GM18907 (cell line): ENCODE data around the gene TRABD2B.

Experiments used
- ATAC-seq: cut with Tn5 transposase; IDR thresholded peaks from one replicate; pipeline ENCODE4 v1.9.1; 2021; ENCODE audit warnings: mild to moderate bottlenecking, moderate library complexity; ENCODE audit not compliant: unreplicated experiment

The TRABD2B gene

GRCh38 chr1:47993881-47994625 is 3.1 kb downstream of the TRABD2B start:
- ATAC-seq, result no peak

GRCh38 chr1:47993416-47993740 is 3.8 kb downstream of the TRABD2B start:
- no peak for ATAC-seq

- ATAC-seq, result no peak
Observed at GRCh38 chr1:47992720-47993415, 4.3 kb downstream of the TRABD2B start.

- ATAC-seq, result no peak
Observed at GRCh38 chr1:47991673-47992072, 5.5 kb downstream of the TRABD2B start.

- ATAC-seq, result no peak
Observed at GRCh38 chr1:47991187-47991586, 6.0 kb downstream of the TRABD2B start.

GRCh38 chr1:47990286-47990685 is 6.9 kb downstream of the TRABD2B start:
- ATAC-seq, result no peak

- ATAC-seq, result no peak
Observed at GRCh38 chr1:47987601-47988000, 9.6 kb downstream of the TRABD2B start.

- no peak for ATAC-seq
Observed at GRCh38 chr1:47986761-47987200, 10.4 kb downstream of the TRABD2B start.

- ATAC-seq, result no peak
Observed at GRCh38 chr1:47985018-47985417, 12.2 kb downstream of the TRABD2B start.

- no peak for ATAC-seq
Observed at GRCh38 chr1:47984175-47984789, 12.9 kb downstream of the TRABD2B start.

- no peak for ATAC-seq
Observed at GRCh38 chr1:47983691-47984090, 13.5 kb downstream of the TRABD2B start.

- ATAC-seq, result no peak
Observed at GRCh38 chr1:47981667-47982350, 15.4 kb downstream of the TRABD2B start.

- no peak for ATAC-seq
Observed at GRCh38 chr1:47980501-47980900, 16.7 kb downstream of the TRABD2B start.

GRCh38 chr1:47979724-47980123 is 17.5 kb downstream of the TRABD2B start:
- no peak for ATAC-seq

GRCh38 chr1:47978486-47978885 is 18.7 kb downstream of the TRABD2B start:
- ATAC-seq, result no peak

- ATAC-seq, result no peak
Observed at GRCh38 chr1:47976728-47977127, 20.5 kb downstream of the TRABD2B start.

GRCh38 chr1:47976267-47976666 is 20.9 kb downstream of the TRABD2B start:
- ATAC-seq, result no peak

GRCh38 chr1:47975302-47975921 is 21.8 kb downstream of the TRABD2B start:
- ATAC-seq, result no peak

GRCh38 chr1:47972864-47973432 is 24.2 kb downstream of the TRABD2B start:
- ATAC-seq, result no peak

GRCh38 chr1:47971385-47972160 is 25.6 kb downstream of the TRABD2B start:
- ATAC-seq, result no peak
